ENCODE measurements around the gene MED26. TPM values are rescaled to one million over a fixed set of nuclear protein-coding genes. Genes with fewer than 3 reads are reported as not detected.
"Not testable (repeated sequence)": the region's sequence is repeated elsewhere in the genome, so short reads cannot be mapped to it uniquely, and the experiment has no call there.

The MED26 gene
- total RNA-seq, 1 experiment from 2014 or later: 6.2 TPM

DNA sequence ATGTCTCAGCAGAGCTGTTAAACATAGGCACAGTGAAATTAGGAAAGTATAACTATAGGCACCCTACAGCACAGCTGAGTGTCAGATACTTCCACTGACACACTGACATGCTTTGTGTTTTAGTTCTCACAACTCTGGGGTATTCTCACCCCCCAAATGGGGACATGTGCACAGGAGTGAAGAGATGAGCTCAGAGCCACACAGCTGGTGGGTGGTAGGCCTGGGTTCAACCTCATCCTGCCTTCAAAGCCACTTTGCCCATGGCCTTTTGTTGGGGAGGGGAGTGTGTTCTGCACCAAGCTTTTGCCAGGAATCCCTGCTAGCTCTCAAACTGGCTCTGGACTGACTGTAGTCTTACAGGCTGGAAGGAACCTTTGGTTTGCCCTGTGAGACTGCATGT lies 54.1 kb downstream of the MED26 start:
- DNase-seq (ENCODE audit: low read depth): no peak

DNA sequence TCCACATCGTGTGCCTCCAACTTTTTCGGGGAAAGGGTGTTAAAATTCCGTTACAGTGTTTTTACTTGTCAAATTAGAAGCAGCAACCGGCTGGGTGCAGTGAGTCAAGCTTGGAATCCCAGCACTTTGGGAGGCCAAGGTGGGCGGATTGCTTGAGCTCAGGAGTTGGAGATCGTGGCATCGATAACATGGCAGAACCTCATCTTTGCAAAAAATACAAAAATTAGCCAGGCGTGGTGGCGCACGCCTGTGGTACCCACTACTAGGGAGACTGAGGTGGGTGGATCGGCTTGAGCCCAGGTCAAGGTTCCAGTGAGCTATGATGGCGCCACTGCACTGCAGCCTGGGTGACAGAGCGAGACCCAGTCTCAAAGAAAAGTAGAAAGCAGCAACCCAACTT lies 54.7 kb downstream of the MED26 start:
- DNase-seq (ENCODE audit: low read depth): no peak

DNA sequence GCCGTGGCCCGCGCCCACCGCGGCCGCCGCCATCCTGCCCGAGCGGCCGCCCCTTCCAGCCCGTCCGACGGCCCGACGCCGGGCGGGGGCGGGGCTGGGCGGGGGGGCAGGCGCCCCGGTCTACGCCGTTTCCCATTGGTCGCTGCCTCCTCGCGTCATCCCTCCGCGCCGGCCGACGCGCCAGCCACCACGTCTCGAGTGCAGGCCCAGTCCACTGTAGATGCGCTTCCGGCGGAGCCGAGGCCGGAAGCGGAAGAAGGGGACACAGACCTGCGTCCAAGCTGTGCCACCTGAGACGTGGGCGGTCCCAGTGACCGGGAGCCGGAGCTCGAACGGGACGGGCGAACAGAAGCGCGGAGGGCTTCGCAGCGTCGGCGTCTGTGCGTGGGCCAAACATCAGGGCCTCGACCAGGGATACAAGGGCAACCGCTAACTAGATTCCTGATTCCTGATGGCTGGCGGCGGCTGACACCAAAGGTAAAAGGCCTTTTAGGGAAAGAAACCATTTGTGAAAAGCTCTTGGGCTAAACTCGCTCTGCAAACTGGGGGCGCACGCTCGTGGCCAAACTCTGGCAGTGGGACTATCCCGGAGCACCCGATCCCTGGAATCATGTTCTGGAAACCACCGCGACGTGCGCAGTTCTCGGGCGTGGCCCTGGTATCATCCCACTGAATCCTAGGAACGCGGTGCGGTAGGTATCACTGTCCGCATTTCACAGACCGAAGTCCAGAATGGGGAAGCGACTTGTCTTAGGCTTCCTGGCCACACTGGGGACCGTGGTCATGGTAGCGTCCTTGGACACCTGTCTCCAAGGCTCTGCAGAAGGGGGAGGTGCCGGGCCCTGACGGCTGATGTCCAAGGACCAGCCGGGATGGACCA lies 55.4 kb downstream of the MED26 start, which contains the start of gene SLC35E1:
SLC35E1 (minus strand) TSS at position 84 of the 880 bp plus-strand sequence; CDS start at position 33, 51 bp downstream.
- DNase-seq (ENCODE audit: low read depth): peak; percentile 99

DNA sequence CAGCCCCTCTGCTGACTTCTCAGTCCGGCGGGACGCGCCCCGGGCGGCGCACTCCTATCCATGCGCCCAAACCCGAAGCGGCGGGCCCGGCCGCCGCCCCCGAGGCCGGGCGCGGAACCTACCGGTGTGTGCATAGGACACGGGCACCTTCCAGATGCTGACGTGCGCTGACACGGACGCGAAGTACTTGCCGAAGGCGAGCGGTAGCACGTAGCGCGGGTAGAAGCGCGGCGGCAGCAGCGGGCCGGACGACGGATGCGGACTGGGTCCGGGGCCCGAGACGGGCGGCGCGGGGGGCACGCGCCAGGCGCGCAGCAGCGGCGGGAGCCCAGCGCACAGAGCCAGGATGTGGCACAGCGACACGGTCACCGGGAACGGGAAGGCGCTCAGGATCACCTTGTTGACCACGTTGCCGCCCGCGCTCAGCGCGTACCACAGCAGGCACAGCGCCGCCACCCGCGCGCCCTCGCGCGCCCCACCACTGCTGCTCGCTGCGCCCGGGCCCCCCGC lies 56.1 kb downstream of the MED26 start:
- DNase-seq (ENCODE audit: low read depth): no peak

DNA sequence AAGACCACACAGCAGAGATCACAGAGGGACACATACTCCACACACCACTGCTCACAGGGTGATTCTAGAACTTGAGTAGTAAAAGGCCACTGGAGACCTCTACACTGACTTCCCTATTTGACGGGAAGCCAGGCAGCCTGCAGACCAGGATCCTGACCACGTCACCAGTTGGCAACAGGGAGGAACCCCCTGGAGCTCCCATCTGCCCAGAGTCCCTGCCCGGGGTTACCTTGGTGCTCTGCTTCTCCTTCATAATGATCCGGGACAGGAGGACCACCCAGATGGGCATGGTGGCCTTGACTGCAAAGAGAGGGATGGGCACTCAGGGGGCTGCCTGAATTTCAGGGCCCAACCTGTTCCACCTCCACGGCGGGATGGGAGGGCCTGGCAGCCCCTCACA lies 56.7 kb downstream of the MED26 start:
- peak; percentile 70 for DNase-seq (ENCODE audit: low read depth)

DNA sequence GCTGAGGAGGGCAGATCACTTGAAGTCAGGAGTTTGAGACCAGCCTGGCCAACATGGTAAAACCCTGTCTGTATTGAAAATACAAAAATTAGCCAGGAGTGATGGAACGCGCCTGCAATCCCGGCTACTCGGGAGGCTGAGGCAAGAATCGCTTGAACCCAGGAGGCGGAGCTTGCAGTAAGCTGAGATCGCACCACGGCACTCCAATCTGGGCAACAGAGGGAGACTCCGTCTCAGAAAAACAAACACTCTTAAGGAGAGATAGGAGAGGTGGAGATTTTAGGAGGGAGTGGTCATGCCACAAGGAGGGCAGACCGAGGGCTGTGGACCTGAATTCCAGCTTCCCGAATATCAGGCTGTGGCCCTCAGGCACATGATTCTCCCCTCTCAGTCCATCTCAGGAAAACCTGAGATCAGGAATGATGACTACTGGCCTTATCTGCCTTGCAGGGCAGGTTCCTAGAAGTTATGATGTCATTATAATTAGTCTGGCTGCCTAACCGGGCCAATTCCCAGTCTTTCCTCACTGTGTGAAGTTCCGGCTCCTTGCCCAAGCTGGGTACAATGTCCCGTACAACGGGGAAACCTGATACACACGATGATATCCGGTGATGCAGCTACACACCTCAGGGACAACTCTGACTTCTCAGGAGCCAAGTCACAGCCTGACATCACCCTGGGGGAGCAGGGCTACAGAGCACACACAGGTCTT lies 58.2 kb downstream of the MED26 start:
- DNase-seq (ENCODE audit: low read depth): no peak

DNA sequence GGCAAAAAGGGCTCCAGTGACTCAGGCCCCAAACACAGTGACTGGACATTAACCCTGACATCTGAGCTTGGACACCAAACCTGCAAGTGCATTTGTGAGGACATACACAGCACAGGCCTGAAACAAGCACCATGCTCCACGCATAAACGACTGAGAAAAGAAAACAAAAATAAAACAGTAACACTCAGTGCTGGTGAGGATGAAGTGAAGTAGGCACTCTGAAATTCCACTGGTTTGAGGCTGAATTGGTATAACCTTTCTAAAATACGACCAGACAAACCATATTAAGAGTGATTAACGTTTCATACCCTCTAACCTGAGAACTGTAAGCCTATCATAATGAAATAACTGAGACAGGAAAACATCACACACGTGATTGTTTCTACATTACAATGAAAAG lies 61.3 kb downstream of the MED26 start:
- no peak for DNase-seq (ENCODE audit: low read depth)

DNA sequence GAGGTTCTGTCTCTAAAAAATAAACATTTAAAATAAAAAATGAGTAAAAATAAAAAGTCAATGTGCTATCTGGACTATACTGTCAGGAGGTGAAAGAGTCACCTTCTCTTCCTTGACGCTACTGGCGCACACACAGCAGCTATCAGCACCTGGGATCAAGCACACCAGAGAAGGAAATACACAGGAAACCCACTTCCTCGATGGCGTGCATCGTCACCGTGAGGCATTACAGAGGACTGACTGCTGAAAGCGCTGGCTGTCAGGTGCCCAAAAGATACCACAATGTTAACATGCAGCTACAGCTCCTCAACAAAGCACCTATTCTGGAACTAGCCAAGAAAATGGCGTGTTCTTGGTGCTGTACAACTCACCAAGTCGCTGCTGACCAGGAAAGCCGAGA lies 61.8 kb downstream of the MED26 start:
- no peak for DNase-seq (ENCODE audit: low read depth)

DNA sequence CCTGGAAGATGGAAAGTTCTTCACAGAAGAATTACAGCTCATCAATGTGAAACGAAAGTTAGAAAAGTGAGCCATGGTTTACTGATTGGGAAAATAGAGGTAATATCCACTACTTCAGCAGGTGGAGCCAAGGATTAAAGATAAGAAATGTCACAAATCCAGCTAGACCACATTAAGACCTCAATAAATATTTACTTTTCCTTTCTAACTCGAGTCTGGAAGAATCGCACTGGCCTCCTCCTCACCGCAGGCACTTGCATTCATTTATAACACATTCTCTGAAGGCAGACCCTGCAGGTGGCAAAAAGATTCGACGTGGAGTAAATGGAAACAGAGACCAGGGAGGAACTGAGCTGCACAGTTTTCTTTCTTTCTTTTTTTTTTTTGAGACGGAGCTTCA lies 63.2 kb downstream of the MED26 start:
- DNase-seq (ENCODE audit: low read depth): no peak

DNA sequence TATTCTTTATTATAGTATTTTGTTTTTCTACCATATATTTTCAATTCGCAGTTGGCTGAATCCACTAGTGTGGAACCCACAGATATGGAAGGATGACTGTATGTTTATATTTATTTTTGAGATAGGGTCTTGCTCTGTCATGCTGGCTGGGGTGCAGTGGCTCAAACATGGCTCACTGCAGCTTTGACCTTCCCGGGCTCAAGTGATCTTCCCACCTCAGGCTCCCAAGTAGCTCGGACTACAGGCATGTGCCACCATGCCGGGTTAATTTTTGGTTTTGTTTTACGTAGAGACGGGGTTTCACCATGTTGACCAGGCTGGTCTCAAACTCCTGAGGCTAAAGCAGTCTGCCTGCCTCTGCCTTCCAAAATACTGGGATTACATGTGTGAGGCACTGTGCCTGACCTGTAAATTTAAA lies 65.4 kb downstream of the MED26 start:
- DNase-seq (ENCODE audit: low read depth): no peak

DNA sequence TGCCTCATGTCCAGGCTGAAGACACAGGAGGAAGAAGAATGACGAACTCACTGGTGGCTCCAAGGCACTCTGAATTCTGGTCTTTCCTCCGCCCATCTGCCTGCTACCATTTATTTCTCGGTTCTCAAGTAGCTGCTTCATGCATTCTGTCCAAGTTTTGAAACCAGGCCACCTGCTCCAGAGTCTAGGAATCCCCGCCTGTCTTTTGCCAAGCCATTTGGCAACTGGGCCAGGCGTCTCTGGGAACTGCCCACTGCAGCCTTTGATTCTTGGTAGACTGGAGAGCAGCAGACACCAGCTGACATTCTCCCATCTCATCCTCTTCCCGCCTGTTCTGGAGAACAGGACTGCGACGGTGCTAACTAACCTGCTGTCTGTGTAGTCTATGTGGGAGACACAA lies 66.6 kb downstream of the MED26 start:
- DNase-seq (ENCODE audit: low read depth): no peak

DNA sequence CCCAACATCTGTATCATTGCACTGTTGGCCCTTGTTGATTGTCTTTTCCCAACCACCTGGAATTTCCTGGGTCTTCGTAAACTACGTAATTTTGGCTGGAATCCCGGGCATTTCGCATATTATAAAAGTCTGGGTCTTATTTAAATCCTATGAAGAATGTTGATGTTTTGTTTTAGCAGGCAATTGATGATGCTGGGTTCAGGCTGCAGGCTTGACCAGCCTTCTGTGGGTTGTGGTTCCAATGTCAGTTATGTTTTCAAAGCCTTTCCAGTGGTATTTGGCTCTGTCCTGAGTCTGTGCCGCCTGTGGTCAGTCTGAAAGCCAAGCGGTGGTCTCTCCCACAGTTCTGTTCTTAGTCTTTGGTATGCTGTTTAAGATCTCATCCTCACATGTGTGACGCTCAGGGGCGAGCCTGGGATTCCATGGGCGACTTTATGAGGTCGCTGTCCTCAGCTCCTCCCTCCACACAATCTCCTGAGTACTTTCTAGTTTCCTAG lies 68.2 kb downstream of the MED26 start:
- no peak for DNase-seq (ENCODE audit: low read depth)

DNA sequence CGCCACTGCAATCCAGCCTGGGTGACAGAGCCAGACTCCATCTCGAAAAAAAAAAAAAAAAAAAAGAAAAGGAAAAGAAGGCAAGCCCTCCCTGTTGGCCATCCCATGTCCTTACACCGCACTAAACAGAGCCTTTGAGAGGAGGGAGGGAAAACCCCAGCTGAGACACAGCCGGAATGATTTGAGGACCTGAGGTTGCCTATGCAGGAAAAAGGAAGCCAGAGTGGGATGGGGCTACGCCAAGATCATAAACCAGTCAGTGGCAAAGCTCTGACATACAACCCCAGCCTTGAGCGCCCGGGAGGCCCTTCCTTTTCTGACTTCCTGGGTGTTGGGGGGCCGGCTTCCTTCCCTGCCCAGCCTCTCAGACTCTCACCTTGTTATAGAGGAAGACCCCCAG lies 73.2 kb downstream of the MED26 start:
- no peak for DNase-seq (ENCODE audit: low read depth)

DNA sequence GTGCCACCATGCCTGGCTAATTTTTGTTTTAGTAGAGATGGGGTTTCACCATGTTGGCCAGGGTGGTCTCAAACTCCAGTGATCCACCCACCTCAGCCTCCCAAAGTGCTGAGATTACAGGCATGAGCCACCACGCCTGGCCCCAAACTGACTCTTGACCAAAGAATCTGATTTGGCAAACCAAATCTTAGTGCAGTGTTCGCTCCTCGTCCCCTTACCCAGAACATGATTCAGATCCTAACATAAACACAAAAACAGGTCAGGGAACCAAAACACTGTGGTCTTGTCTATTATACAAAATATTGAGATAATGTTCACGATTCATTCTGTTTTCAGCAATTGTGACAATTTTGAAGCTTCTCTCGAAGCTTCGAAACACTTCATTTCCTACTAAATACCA lies 76.1 kb downstream of the MED26 start:
- not testable (repeated sequence) for DNase-seq (ENCODE audit: low read depth)

DNA sequence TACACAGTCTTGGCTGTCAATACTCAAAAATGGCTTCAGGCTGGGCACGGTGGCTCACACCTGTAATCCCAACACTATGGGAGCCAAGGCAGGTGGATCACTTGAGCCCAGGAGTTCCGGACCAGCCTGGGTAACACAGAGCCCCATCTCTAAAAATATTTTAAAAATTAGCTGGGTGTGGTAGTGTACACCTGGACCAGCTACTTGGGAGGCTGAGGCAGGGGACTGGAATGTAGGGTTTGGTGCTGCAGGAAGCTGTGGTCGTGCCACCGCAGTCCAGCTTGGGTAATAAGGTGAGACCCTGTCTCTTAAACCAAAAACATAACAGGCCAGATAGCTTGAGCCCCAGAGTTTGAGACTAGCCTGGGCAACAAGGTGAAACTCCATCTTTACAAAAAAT lies 79.0 kb downstream of the MED26 start:
- no peak for DNase-seq (ENCODE audit: low read depth)

DNA sequence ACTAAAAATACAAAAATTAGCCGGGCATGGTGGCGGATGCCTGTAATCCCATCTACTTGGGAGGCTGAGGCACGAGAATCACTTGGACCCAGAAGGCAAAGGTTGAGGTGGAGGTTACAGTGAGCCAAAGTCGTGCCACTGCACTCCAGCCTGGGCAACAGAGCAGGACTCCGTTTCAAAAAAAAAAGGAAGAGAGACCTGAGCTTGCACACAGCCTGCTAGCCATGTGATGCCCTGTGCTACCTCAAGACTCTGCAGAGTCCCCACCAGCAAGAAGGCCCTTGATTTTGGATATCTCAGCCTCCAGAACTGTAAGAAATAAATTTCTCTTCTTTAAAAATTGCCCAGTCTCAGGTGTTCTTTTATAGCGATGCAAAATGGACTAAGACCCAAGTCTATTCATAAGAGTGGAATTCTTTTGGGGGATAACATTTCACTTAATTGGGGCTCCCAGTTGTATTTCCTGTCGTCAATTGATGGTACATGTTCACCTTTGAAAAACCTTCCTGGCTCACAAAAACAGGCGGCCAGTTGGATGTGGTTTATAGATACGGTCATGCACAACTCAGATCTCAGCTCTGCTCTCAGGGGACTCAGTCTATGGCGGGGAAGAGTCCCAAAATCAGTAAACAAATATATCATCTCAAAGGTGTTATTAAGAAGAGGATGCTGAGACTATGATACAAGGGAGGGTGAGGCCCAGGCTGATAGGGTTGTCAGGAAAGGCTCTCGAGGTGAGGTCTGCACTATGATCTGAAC lies 83.4 kb downstream of the MED26 start:
- DNase-seq (ENCODE audit: low read depth): no peak

DNA sequence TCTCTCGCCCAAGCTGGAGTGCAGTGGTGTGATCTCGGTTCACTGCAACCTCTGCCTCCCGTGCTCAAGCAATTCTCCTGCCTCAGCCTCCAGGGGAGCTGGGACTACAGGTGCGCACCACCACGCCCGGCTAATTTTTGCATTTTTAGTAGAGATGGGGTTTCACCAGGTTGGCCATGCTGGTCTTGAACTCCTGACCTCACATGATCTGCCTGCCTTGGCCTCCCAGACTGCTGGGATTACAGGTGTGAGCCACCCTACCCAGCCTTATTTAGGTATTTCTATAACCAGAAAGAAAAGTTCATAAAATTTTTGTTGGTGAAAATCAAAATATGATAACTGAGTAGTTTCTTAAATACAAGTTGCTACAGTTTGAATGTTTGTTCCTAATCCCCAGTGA lies 84.3 kb downstream of the MED26 start:
- DNase-seq (ENCODE audit: low read depth): not testable (repeated sequence)

DNA sequence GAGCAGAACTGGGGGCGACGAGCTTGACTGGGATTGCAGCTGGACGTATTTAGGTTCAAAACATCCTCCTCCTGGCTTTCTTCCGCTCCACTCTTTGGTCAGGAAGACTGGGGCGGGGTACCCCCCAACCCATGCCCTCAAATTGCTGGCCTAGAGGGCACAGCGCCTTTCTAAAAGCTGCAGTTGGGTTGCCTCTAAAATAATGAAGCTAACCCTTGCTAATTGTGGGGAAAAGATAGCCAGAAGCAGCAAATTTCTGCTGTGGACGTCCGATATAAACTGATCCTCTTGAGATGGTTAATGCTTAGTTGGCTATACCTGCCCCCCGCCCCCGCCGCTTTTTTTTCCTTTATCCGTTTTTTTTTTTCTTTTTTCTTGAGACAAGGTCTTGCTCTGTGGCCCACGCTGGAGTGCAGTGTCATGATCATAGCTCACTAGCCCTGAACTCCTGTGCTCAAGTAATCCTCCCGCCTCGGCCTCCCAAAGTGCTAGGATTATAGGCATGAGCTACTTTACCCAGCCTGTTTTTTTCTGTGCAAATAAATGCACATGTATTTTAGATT lies 85.0 kb downstream of the MED26 start:
- DNase-seq (ENCODE audit: low read depth): no peak

DNA sequence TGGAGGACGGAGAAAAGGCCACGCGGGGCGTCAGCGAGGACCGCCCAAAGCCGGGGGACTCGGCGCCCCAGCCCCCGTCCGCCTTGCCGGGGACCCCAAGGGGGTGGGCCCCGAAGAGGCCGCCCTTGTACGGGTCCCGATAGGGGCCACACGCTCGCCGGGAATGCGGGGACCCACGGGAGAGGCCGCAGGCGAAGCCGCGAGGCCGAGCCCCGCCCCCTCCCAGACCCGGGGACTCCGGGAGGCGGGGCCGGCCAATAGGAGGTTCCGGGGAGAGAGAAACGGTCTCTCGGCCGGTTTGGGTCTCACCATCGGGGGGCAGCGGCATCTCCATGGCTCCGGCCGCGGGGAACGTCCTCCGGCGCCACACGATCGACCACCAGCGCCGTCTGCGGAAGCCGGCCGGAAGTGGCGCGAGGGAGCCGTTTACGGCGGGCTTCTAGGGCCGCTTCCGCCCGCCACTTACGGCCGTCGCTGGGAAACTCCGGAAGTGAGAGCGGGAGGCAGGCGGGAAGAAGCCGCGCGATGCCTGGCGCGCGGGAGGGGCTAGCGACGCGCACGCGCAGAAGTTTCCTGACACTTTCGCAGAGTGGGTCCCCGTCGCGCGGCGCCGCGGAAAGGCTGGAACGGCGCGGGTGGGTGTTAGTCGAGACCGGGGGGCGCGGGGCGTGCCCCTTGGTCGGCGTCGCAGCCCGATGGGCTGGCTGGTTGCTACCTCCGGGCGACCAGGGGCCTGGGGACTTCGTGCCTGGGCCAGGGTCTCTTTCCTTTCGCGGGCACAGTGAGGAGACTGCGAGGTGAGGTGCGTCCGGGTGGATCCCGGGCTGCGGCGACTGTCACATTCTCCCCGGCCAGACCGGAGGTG lies 85.7 kb downstream of the MED26 start, which contains the start of gene CHERP:
CHERP (minus strand) TSS at position 393 of the 865 bp plus-strand sequence; CDS start at position 334, 59 bp downstream.
- DNase-seq (ENCODE audit: low read depth): peak; percentile 97

DNA sequence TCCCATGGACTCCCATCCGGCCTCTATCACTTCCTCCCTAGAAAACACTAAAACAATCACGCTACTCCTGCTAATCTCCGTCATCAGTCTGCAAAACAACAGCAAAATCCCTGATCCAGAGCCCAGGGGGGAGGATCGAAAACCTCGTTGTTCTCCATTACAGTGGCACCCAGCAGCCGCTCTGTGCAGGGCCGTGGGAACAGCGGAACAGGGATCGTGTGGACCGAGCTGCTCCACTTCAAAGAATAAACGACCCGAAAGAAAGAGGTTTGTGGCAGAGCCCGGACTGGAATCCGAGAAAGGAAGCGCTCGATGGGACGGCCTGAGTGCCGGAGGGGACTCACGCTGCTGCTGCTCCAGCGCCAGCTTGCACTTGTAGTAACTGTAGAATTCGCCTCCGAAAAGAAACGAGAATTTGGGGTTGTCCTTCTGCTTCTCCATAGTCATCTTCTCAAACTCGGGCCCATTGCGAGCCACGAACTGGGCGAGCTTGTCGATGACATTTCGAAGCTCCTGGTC lies 86.4 kb downstream of the MED26 start:
- no peak for DNase-seq (ENCODE audit: low read depth)
